ENCODE results near the gene ZCCHC17.

DNA sequence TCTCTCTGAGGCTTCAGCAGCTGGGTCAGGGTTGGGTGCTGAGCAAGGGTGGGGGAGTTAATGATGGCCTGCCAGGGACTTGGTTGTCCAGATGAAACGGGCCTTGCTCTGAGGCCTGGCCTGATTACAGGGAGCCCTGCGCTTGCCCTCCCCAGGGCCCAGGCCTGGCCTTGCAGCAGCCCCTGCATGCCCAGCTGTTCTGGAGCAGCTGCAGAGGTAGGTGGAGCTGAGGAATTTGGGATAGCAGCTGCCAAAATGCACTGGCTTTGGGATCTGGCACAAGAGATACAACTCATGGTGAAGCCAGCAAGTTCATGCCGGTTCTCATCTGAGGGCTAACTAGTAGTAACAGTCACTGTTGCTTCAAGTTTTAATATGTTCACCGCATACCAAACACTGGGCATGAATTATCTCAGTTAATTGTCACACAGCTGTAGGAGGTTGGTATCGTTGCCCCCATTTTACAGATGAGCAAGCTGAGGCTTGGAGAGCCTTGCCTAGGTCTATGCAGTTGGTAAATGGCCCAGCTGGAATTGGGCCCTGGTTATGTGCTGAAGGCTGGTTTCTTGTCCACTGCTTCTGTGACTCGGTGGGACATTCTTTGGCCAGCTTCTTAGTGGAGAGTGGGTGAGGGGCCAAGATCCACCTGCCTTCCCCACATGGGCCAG is 108.9 kb downstream of the ZCCHC17 start:
- TF ChIP-seq, protein P1, sequence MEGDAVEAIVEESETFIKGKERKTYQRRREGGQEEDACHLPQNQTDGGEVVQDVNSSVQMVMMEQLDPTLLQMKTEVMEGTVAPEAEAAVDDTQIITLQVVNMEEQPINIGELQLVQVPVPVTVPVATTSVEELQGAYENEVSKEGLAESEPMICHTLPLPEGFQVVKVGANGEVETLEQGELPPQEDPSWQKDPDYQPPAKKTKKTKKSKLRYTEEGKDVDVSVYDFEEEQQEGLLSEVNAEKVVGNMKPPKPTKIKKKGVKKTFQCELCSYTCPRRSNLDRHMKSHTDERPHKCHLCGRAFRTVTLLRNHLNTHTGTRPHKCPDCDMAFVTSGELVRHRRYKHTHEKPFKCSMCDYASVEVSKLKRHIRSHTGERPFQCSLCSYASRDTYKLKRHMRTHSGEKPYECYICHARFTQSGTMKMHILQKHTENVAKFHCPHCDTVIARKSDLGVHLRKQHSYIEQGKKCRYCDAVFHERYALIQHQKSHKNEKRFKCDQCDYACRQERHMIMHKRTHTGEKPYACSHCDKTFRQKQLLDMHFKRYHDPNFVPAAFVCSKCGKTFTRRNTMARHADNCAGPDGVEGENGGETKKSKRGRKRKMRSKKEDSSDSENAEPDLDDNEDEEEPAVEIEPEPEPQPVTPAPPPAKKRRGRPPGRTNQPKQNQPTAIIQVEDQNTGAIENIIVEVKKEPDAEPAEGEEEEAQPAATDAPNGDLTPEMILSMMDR (IDR thresholded peaks at IDR 0.05): no peak
- no peak for TF ChIP-seq EZH2 (IDR thresholded peaks at IDR 0.05; ENCODE audit: borderline replicate concordance, insufficient read depth, low read depth, low read length, poor library complexity, severe bottlenecking)

Data from B cell (primary cell).